ENCODE results near the gene TTC27. TPM values are rescaled to one million over a fixed set of nuclear protein-coding genes. Genes with fewer than 3 reads are reported as not detected.

TTC27 gene
- total RNA-seq, 1 donor from 2014 or later: 24.1 TPM

DNA sequence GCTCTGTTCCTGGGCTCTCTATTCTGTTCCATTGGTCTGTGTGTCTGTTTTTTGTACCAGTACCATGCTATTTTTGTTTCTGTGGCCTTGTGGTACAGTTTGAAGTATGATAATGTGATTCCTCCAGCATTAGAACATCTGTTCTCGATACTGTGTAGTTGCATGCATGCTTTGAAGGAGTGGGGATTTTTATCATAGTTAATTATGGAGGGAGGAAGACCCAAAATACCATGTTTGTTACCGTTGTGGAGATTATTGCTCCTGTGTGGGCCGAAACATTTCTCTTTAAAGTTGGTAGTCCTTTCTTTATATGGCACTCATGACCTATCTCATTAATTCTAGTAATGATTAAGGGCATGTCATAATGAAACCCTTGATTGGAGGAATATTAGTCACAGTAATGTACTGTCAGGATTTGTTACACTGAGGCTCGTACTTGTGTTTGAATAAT, 87.6 kb downstream of the TTC27 start:
- Histone ChIP-seq H3K27me3 (ENCODE audit: control insufficient read depth, insufficient read depth, low read length) (no peaks in the 10 kb centered on the region), H3K4me3 (ENCODE audit: low read depth, low read length) (no peak overlapping the region), H3K36me3 (ENCODE audit: control insufficient read depth, insufficient read depth, low read length) (no peaks in the 10 kb centered on the region)
- TF ChIP-seq, protein P1, sequence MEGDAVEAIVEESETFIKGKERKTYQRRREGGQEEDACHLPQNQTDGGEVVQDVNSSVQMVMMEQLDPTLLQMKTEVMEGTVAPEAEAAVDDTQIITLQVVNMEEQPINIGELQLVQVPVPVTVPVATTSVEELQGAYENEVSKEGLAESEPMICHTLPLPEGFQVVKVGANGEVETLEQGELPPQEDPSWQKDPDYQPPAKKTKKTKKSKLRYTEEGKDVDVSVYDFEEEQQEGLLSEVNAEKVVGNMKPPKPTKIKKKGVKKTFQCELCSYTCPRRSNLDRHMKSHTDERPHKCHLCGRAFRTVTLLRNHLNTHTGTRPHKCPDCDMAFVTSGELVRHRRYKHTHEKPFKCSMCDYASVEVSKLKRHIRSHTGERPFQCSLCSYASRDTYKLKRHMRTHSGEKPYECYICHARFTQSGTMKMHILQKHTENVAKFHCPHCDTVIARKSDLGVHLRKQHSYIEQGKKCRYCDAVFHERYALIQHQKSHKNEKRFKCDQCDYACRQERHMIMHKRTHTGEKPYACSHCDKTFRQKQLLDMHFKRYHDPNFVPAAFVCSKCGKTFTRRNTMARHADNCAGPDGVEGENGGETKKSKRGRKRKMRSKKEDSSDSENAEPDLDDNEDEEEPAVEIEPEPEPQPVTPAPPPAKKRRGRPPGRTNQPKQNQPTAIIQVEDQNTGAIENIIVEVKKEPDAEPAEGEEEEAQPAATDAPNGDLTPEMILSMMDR (IDR thresholded peaks at IDR 0.05; ENCODE audit: insufficient read depth, low read length, poor library complexity, severe bottlenecking): no peak
- DNase-seq (ENCODE audit: low read depth): no peak

DNA sequence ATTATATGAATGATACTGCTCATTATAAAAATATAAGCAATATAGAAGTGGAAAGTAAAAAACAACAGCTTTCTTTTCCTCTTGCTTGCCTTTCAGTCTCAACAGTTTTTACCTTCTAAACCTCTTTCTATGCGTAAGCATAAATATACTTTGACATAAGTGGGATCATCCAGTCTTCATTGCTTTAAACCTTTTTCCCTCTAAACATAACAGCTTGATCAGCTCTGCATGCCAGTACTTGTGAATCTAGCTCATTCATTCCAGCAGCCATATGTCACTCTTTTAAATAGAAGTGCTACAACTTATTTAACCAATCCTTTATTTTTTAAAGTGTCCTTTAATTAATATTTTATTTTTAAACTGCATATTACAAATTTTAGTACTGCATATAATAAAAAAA, 88.1 kb downstream of the TTC27 start:
- no peaks in the 10 kb centered on the region for H3K27me3 ChIP-seq (ENCODE audit: control insufficient read depth, insufficient read depth, low read length)
- H3K4me3 ChIP-seq (ENCODE audit: low read depth, low read length): no peak overlapping the region
- TF ChIP-seq, protein P1 (IDR thresholded peaks at IDR 0.05; ENCODE audit: insufficient read depth, low read length, poor library complexity, severe bottlenecking): no peak
- H3K36me3 ChIP-seq (ENCODE audit: control insufficient read depth, insufficient read depth, low read length): no peaks in the 10 kb centered on the region
- DNase-seq (ENCODE audit: low read depth): no peak

DNA sequence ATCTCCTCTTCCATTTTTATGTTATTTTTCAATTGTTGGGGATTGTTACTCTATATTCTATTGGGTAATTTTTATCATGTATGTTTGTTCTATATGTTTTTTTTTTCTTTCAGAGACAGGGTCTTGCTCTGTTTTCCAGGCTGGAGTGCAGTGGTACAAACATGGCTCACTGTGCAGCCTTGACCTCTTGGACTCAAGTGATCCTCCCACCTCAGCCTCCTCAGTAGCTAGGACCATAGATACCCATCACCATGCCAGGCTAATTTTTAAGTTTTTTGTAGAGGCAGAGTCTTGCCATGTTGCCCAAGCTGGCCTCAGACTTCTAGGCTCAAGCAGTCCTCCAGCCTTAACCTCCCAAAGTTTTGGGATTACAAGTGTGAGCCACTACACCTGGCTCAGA, 88.7 kb downstream of the TTC27 start:
- no peak overlapping the region for H3K4me3 ChIP-seq (ENCODE audit: low read depth, low read length)
- no peaks in the 10 kb centered on the region for H3K27me3 ChIP-seq (ENCODE audit: control insufficient read depth, insufficient read depth, low read length)
- TF ChIP-seq, protein P1 (IDR thresholded peaks at IDR 0.05; ENCODE audit: insufficient read depth, low read length, poor library complexity, severe bottlenecking): no peak
- H3K36me3 ChIP-seq (ENCODE audit: control insufficient read depth, insufficient read depth, low read length): no peaks in the 10 kb centered on the region
- no peak for DNase-seq (ENCODE audit: low read depth)

DNA sequence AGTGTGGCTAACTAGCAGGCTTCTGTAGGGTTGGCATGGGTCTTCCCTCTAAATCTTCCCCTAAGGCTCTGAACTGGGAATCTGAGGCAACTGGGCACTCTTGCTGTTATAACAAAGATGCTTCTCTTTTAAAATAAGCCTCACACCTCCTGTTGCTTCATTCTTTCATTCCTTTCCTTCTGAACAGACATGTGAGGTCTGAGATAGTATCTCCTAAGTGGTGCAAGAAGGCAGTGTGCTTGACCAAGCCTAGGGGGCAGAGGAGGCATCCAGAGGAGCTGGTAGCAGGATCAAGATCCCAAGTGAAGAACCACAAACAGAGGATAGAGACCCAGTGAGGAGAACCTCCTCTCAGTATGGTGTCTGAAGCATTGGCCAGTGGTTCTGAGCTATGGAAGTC, 90.9 kb downstream of the TTC27 start:
- H3K4me3 ChIP-seq (ENCODE audit: low read depth, low read length): no peak overlapping the region
- H3K36me3 ChIP-seq (ENCODE audit: control insufficient read depth, insufficient read depth, low read length): no peaks in the 10 kb centered on the region
- H3K27me3 ChIP-seq (ENCODE audit: control insufficient read depth, insufficient read depth, low read length): no peaks in the 10 kb centered on the region
- TF ChIP-seq, protein P1 (IDR thresholded peaks at IDR 0.05; ENCODE audit: insufficient read depth, low read length, poor library complexity, severe bottlenecking): no peak
- no peak for DNase-seq (ENCODE audit: low read depth)

DNA sequence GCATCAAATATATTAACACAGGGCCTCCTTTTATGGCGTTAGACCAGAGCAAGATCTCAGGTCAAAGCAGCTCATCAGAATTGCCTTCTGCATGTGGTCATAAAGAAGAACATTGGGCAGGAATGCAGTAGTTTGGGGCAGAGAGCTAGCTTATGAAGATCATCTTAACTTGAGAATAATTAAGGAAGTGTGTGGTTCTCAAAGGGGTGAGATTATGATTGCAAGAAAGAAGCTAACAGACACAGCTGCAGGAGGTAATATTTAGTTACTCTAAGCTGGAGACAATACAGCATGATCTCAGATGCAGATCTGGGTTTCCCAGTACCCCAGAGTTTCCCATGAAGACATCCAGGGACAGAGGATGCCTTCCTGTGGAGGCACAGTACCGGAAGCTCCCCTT, 91.6 kb downstream of the TTC27 start:
- TF ChIP-seq, protein P1 (IDR thresholded peaks at IDR 0.05; ENCODE audit: insufficient read depth, low read length, poor library complexity, severe bottlenecking): no peak
- Histone ChIP-seq H3K27me3 (ENCODE audit: control insufficient read depth, insufficient read depth, low read length) (no peaks in the 10 kb centered on the region), H3K4me3 (ENCODE audit: low read depth, low read length) (no peak overlapping the region), H3K36me3 (ENCODE audit: control insufficient read depth, insufficient read depth, low read length) (no peaks in the 10 kb centered on the region)
- DNase-seq (ENCODE audit: low read depth): no peak

DNA sequence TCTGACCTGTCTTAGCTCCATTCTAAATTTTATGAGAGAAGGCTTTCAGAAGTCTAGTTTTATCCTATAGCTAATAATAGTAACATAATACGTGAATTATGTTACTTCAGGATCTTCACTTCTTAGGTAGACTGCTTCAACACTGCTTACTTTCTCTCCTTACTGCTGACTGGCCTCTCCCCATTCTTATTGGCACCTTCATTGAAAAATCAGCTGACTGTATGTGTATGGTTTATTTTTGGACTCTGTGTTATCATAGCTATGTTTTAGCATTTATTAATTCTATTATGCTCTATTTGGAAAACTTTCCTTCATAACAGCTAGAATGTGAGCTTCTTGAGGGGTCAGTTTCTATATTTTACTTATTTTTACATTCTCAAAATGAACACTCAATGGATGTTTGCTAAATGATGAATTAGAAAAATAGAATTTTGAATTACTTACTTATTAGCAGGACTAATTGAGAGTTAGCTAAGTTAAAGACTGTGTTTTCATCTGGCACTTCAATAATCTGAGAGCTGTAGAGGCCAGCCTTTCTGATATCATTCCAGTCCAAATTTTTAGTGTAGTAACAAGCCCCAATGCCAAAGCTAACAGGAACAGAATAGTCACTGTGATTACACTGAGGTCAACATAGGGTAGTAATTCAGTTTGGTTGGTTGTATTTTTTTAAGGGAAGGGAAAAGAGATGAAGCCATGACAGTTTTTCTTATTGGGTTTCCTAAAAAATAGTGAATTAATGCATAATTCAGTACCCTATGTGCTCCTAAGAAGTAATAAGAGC, 92.3 kb downstream of the TTC27 start:
- no peak overlapping the region for H3K4me3 ChIP-seq (ENCODE audit: low read depth, low read length)
- no peaks in the 10 kb centered on the region for H3K27me3 ChIP-seq (ENCODE audit: control insufficient read depth, insufficient read depth, low read length)
- H3K36me3 ChIP-seq (ENCODE audit: control insufficient read depth, insufficient read depth, low read length): no peaks in the 10 kb centered on the region
- no peak for DNase-seq (ENCODE audit: low read depth)
- TF ChIP-seq, protein P1 (IDR thresholded peaks at IDR 0.05; ENCODE audit: insufficient read depth, low read length, poor library complexity, severe bottlenecking): no peak

Data from kidney epithelial cell (primary cell).